NB4 (cell line): ENCODE results near the gene TMEFF1.

Experiments used
- DNase-seq: peaks from one replicate; pipeline ENCODE4 v3.0.0; 2010; ENCODE audit warnings: low read depth
- H3K4me3 ChIP-seq: one replicate; pipeline ENCODE4 v1.5.1; 2011; ENCODE audit warnings: mild to moderate bottlenecking, low read depth, low read length, moderate library complexity
- CTCF ChIP-seq: IDR thresholded peaks from one replicate; pipeline ENCODE4 v1.5.1; 2012; ENCODE audit warnings: low read depth, low read length
- MAX ChIP-seq: IDR thresholded peaks from 2 replicates; pipeline ENCODE4 v1.6.1; 2011; ENCODE audit warnings: low read depth, low read length
- MYC ChIP-seq: IDR thresholded peaks from 2 replicates; pipeline ENCODE4 v1.6.1; 2011; ENCODE audit warnings: low read depth, low read length
- POLR2A ChIP-seq: IDR thresholded peaks from 2 replicates; pipeline ENCODE4 v1.6.1; 2011; ENCODE audit warnings: mild to moderate bottlenecking; ENCODE audit not compliant: insufficient read length; ENCODE audit errors: extremely low read depth

TMEFF1 gene

GRCh38 chr9:100428871-100429654 is 43.9 kb upstream of the TMEFF1 start:
- no peak for TF ChIP-seq CTCF
- TF ChIP-seq MYC: no peak
- TF ChIP-seq POLR2A: no peak
- no peak for TF ChIP-seq MAX
- DNase-seq: peak; percentile 39
- H3K4me3 ChIP-seq: no peak overlapping the region

DNA sequence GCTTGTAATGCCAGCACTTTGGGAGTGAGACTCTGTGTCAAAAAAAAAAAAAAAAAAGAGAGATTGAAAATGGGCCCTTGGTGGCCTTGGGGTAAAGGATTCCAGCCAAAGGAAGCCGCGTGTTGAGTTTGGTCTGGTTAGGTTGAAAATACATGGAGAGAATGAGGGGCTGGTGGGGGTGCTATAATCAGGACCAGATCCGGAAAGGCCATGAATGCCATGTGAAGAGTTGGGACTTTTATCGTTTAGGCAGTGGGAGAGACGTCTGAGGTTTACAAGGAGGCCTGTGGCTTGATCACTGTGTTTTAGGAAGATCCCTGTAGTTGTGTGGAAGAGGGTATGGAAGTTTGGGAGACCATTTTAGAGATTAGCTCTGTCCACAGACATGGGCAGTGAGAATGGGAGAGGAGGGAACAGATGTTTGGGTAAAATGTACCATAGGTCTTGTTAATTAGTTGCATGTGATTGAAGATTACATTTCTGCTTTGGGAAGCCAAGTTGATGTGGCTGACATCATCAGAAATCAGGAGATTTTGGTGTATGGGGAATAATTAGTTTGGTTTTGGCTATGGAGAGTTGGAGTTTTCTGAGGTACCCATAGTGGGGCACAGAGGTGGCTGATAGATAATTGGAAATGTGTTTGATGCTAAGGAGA is 42.5 kb upstream of the TMEFF1 start:
- no peak overlapping the region for H3K4me3 ChIP-seq
- TF ChIP-seq MAX: no peak
- TF ChIP-seq MYC: no peak
- TF ChIP-seq CTCF: no peak
- TF ChIP-seq POLR2A: no peak
- DNase-seq: no peak

DNA sequence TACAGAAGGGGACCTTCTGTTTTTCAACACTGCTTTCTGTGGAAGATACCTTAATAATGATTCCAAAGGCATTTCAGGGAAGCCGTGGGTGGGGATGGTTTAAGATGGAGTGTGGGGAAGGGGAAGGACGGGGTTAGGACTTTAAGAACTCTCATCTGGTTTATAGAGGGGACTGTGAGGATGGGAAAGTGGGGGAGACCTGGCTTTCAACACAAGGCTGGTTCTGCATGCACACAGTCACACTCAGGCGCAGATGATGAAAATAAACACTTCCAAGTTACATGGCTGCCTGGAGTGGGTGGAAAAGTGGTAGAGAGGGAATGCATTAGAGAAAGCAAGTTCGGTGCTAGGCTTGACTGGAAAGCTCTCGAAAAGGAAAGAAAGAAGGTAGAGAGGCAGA is 41.1 kb upstream of the TMEFF1 start:
- no peak overlapping the region for H3K4me3 ChIP-seq
- DNase-seq: no peak
- no peak for TF ChIP-seq MAX
- no peak for TF ChIP-seq CTCF
- TF ChIP-seq POLR2A: no peak
- no peak for TF ChIP-seq MYC

DNA sequence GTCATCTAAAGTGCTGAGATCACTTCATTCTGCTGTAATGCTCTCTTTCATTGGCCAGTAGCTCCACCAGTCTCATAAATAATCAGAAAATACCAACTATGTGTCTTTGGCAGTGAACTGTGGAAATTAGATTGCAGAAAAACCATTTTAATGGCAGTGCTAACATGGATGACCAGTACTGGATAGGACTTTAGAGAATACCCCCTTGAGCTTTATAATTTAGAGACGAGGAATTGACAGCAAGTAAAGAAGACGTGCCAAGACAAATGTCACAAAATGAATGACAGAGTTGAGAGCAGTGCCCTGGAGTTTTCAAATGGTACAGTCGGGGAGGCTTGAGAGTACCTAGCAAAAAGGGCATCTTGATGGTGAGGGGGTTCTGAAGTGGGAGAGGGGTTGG is 40.2 kb upstream of the TMEFF1 start:
- no peak for DNase-seq
- H3K4me3 ChIP-seq: no peak overlapping the region
- TF ChIP-seq CTCF (no peak), POLR2A (no peak), MYC (no peak), MAX (no peak)

- TF ChIP-seq MAX (no peak), POLR2A (no peak), MYC (no peak), CTCF (no peak)
- H3K4me3 ChIP-seq: no peak overlapping the region
- DNase-seq: no peak
These were observed 36.4 kb upstream of the TMEFF1 start for GRCh38 chr9:100436571-100436970.
